ENCODE data around the gene FGD6.

FGD6 gene

GRCh38 chr12:95083938-95084337, 133.3 kb downstream of the FGD6 start:
- peaks cover 4 to 7% of the 10 kb centered on the region in 2 experiments for H3K4me1 ChIP-seq (ENCODE audit: control insufficient read depth in 1 of 2, insufficient read depth in 1 of 2, low read depth in 1 of 2, low read length in 1 of 2)
- no peaks in the 10 kb centered on the region for H3K36me3 ChIP-seq
- no peak overlapping the region for H3K27ac ChIP-seq
- H3K4me3 ChIP-seq (ENCODE audit: low read depth in 1 of 2, low read length in 1 of 2) = no peak overlapping the region
- no peaks in the 10 kb centered on the region for H3K9me3 ChIP-seq
- peaks cover 3% of the 10 kb centered on the region for H3K27me3 ChIP-seq
- no peak for TF ChIP-seq CTCF (IDR thresholded peaks at IDR 0.05)

- no peaks in the 10 kb centered on the region for H3K27me3 ChIP-seq
- H3K4me3 ChIP-seq (ENCODE audit: low read depth in 1 of 2, low read length in 1 of 2) = no peak overlapping the region
- no peak for TF ChIP-seq CTCF (IDR thresholded peaks at IDR 0.05)
- no peaks in the 10 kb centered on the region for H3K36me3 ChIP-seq
- no peaks in the 10 kb centered on the region for H3K9me3 ChIP-seq
- peaks cover 4 to 7% of the 10 kb centered on the region in 2 experiments for H3K4me1 ChIP-seq (ENCODE audit: control insufficient read depth in 1 of 2, insufficient read depth in 1 of 2, low read depth in 1 of 2, low read length in 1 of 2)
- H3K27ac ChIP-seq = no peak overlapping the region
These were observed 133.8 kb downstream of the FGD6 start for GRCh38 chr12:95083471-95083870.

GRCh38 chr12:95077341-95077740, 139.9 kb downstream of the FGD6 start:
- Histone ChIP-seq H3K27me3 (no peaks in the 10 kb centered on the region), H3K4me1 (ENCODE audit: control insufficient read depth in 1 of 2, insufficient read depth in 1 of 2, low read depth in 1 of 2, low read length in 1 of 2) (peaks cover 6% of the 10 kb centered on the region in 2 experiments)
- no peak for TF ChIP-seq CTCF (IDR thresholded peaks at IDR 0.05)

GRCh38 chr12:95074766-95075165, 142.5 kb downstream of the FGD6 start:
- Histone ChIP-seq H3K36me3 (no peaks in the 10 kb centered on the region), H3K9me3 (no peaks in the 10 kb centered on the region), H3K27me3 (no peaks in the 10 kb centered on the region), H3K4me1 (ENCODE audit: control insufficient read depth in 1 of 2, insufficient read depth in 1 of 2, low read depth in 1 of 2, low read length in 1 of 2) (peaks cover 6 to 8% of the 10 kb centered on the region in 2 experiments), H3K27ac (no peak overlapping the region), H3K4me3 (ENCODE audit: low read depth in 1 of 2, low read length in 1 of 2) (no peak overlapping the region)
- TF ChIP-seq CTCF (IDR thresholded peaks at IDR 0.05) = no peak

More at GRCh38 chr12:95077341-95077740, 139.9 kb downstream of the FGD6 start:
- no peaks in the 10 kb centered on the region for H3K36me3 ChIP-seq
- no peak overlapping the region for H3K4me3 ChIP-seq (ENCODE audit: low read depth in 1 of 2, low read length in 1 of 2)
- no peak overlapping the region for H3K27ac ChIP-seq
- no peaks in the 10 kb centered on the region for H3K9me3 ChIP-seq

- Histone ChIP-seq H3K4me1 (ENCODE audit: control insufficient read depth in 1 of 2, insufficient read depth in 1 of 2, low read depth in 1 of 2, low read length in 1 of 2) (peaks cover 6 to 8% of the 10 kb centered on the region in 2 experiments), H3K4me3 (ENCODE audit: low read depth in 1 of 2, low read length in 1 of 2) (peak overlapping the region; percentile 68 to 79), H3K27ac (no peak overlapping the region), H3K9me3 (no peaks in the 10 kb centered on the region), H3K27me3 (no peaks in the 10 kb centered on the region), H3K36me3 (no peaks in the 10 kb centered on the region)
- TF ChIP-seq CTCF (IDR thresholded peaks at IDR 0.05) = no peak
These were observed 143.4 kb downstream of the FGD6 start for GRCh38 chr12:95073698-95074520.

Data from neutrophil (primary cell).